DMS153 treated with DMSO at 0.1 percent for 48 hours (cell line): ENCODE results near the gene SORBS2.
"Not testable (repeated sequence)": the region's sequence is repeated elsewhere in the genome, so short reads cannot be mapped to it uniquely, and the experiment has no call there.

Experiments
- DNase-seq: peaks from one replicate; lab custom pipeline; 2025; ENCODE audit not compliant: unreplicated experiment; lab: John Stamatoyannopoulos, UW

Gene SORBS2

GRCh38 chr4:185567381-185568376 lies 244.3 kb downstream of the SORBS2 start:
- no peak for DNase-seq

- DNase-seq: no peak
Observed at GRCh38 chr4:185566972-185567371, 245.0 kb downstream of the SORBS2 start.

DNA sequence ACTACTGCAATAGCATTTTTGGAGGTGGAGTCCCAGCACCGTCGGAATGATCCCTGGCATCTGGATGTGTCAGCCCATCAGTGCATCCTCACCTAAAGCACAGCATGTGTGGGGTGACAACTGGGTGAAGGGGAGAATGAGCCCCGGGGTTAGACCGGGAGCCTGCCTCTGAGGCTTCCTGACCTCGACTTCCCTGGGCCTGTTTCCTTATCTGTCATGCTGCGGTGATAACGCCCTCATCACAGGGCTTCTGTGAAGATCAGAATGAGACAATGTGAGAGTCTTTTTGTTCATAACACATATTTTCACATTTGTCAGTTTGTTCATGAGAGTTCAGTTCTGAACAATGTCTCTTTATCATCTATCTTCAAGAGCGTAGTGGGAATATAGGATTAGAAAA lies 245.6 kb downstream of the SORBS2 start:
- no peak for DNase-seq

GRCh38 chr4:185565696-185566095 lies 246.3 kb downstream of the SORBS2 start:
- DNase-seq: no peak

- DNase-seq: no peak
Observed at GRCh38 chr4:185564349-185564748, 247.6 kb downstream of the SORBS2 start.

- no peak for DNase-seq
Observed at GRCh38 chr4:185562531-185562930, 249.5 kb downstream of the SORBS2 start.

DNA sequence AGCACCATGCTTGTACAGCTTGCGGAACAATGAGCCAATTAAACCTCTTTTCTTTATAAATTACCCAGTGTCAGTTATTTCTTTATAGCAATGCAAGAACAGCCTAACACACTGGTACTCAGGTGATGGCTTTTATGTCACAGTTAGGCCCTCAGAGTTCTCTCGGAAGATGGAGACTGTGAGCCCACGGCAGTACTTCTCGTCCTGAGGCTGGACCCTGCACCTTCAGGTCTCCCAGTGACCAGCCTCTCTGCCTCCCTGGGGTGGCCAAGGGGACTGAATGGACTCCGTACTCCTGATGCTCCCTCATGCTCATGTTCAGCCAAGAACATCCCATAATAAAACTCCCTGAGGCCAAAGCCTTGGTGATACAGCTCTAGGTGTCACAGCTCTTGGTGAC lies 251.7 kb downstream of the SORBS2 start:
- no peak for DNase-seq

GRCh38 chr4:185559915-185560281 lies 252.1 kb downstream of the SORBS2 start:
- no peak for DNase-seq

GRCh38 chr4:185559251-185559914 lies 252.6 kb downstream of the SORBS2 start:
- DNase-seq: not testable (repeated sequence)

DNA sequence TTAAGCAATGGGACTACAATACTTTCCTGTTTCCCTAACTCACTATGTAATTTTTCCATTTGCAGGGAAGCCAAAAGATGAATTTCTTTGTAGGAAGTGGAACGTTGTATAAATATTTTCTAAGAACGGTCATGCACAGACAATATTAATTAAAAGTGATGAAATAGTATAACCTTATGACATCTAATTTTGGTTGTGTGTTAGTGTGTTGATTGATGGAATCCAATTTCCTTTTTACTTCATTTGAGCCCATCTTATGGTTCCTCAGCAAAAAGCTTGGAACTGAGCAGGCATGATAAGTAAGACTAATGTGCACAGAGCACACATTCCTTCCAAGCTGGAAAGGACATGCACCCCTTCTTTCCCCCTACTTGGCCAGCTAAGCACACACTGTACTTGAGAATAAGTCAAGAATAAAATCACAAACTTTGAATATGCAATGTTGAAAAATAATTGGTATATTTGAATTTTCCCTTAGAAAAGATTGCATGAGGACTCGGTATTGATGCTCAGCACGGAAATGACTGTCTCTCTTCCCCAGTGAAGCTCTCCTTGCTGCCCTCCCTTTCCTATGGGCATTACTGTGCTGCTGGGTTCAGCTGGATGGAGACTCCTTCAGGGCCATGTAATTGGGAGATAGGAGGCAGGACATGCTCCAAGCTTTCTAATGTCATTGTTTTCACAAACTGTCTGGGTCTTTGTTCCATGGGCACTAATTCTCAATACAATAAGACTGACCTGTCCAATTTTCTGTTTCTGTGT lies 257.4 kb downstream of the SORBS2 start:
- DNase-seq: no peak

DNA sequence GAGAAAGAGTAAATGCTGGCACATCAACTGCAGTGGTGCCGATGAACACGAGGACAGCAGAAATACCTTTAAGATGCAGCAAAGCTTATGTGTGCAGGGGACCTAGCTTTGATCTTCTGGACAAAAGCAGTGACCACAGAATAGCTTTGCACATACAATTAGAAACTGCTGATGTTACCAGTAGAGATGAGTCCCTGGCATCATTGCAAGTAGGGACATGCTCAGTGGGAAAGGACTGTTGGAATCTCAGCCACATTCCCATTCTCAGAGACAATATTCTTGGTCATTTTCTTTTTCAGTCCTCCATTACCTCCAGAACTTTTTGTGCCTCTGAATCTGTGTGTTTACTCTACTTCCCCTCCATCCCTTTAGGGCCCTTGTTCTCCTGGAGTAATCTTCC lies 259.7 kb downstream of the SORBS2 start:
- DNase-seq: no peak

- no peak for DNase-seq
Observed at GRCh38 chr4:185550933-185551332, 261.1 kb downstream of the SORBS2 start.

- no peak for DNase-seq
Observed at GRCh38 chr4:185549095-185549639, 262.8 kb downstream of the SORBS2 start.

DNA sequence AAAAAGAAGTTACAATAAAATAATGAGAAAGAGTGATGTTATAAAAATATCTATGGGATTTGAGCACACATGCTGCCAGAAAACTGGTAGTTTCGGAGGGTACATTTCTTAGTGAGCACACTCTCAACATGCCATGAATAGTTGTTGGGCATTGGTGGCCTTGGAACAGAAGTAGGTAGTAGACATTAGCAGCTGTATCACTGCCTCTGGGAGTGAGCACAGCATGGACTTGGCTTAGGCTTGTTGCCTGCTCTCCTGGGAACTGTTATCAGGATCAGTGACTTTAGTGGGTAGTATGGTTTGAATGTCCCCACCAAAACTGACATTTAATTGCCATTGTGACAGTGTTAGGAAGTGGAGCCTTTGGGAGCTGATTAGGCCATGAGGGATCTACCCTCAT lies 263.4 kb downstream of the SORBS2 start:
- DNase-seq: no peak

DNA sequence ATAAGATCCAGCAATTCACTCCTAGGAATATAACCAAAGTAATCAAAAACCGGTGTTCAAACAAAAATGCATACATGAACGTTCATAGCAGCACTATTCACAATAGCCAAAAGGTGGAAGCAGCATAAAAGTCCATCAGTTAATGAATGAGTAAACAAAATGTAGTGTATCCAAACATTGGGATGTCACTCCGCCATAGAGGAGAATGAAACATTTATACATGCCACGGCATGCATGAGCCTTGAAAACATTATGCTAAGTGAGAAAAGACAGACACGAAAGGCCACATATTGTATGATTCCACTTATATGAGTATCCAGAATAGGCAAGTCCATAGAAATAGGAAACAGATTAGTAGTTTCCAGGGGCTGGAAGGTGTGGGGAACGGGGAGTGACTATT lies 265.7 kb downstream of the SORBS2 start:
- no peak for DNase-seq

- no peak for DNase-seq
Observed at GRCh38 chr4:185542626-185543315, 269.2 kb downstream of the SORBS2 start.

GRCh38 chr4:185541251-185541727 lies 270.7 kb downstream of the SORBS2 start:
- no peak for DNase-seq

DNA sequence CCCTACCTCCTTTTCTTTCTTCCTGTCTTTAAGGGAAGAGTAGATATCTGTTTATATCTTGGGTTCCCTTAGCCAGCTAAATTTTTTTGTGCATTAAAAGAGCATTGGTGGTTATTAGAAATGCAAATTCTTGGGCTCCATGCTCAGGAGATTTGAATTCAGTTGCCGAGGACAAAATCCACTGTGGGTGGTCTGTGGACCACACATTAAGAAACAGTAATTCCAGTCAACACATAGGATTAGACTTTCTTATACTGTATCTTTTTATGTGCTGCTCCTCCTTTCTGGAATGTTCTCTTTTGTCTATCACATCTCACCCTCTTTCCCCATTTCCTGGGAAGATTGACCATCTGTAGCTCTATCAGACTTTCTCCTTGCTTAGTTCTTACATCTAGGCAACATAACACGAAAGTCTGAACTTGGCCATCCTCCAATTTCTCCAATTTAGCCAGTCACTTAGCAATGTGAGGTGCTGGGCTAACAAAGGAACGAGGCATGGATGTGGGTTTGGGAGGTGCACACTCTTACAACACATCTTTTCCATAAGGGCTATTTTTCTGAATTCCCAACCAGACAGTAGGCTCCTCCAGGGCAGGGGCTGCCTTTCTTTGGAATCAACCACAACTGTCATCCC lies 271.4 kb downstream of the SORBS2 start:
- DNase-seq: no peak

DNA sequence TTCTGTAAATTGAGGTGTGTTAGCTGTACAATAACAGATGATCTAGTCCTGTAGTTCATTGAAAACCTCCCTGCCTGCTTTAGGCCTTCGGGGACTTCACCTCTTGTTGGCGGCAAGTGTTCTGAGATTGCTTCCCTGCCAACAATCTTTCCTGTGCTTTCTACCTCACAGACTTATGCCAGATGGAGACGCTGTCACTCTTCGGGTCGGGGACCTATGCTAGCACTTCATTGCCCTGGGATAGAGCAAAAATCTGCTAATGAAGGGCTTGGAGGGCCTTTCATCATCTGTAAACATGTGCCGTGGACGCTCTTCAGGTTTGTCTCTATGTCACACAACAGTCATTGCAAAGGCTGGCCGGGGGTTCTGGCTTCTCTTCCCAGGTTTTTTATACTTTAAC lies 272.0 kb downstream of the SORBS2 start:
- no peak for DNase-seq

DNA sequence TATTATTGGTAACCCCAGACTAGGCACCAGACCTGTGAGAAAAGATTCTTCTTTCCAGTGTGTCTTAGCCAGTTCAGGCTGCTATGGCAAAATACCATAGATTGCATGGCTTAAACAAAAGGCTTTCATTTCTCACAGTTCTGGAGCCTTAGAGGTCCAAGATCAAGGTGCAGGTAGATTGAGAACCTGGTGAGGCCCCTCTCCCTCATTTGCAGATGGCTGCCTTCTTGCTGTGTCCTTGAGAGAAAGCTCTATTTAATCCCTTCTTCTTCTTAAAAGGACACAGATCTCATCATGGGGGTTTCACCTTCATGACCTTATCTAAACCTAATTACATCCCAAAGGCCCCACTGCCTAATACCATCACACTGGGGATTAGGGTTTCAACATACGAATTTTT lies 273.2 kb downstream of the SORBS2 start:
- no peak for DNase-seq
